ENCODE results near the gene ATP7A.
"Not testable (repeated sequence)": the region's sequence is repeated elsewhere in the genome, so short reads cannot be mapped to it uniquely, and the experiment has no call there.

Gene ATP7A

DNA sequence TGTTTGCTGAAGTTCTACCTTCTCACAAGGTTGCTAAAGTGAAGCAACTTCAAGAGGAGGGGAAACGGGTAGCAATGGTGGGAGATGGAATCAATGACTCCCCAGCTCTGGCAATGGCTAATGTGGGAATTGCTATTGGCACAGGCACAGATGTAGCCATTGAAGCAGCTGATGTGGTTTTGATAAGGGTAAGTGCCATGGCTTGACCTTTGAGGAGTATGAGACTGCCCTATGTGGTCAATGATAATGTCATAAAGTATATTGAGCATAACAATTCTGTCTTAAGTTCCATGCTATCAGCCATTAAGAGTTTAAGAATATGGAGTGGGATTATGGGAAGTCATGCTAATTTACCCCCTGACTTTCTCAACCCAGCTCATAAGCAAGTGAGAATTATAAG, 132.1 kb downstream of the ATP7A start:
- no peak for DNase-seq

- no peak for DNase-seq
These were observed 135.9 kb downstream of the ATP7A start for GRCh38 chrX:78046362-78046761.

DNA sequence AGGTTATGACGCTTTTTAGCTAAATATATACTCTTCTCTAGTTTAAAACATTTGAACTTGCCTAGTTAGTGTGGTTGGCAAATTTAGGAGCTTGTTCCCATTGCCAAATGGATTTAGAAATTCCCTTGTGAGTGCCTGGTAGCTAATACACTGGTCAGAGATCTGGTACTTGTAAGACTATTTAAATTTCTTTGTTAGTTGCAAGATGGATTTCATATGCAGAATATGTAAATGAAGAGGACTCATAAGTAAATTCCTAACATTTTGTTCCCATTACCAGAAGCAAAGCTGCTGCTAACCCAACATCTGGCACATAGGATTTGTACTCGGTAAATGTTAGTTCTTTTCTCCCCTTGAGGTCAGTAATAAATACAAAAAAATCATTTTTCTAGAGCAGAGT, 137.6 kb downstream of the ATP7A start:
- no peak for DNase-seq

GRCh38 chrX:78063687-78064086, 153.2 kb downstream of the ATP7A start:
- DNase-seq, result no peak

DNA sequence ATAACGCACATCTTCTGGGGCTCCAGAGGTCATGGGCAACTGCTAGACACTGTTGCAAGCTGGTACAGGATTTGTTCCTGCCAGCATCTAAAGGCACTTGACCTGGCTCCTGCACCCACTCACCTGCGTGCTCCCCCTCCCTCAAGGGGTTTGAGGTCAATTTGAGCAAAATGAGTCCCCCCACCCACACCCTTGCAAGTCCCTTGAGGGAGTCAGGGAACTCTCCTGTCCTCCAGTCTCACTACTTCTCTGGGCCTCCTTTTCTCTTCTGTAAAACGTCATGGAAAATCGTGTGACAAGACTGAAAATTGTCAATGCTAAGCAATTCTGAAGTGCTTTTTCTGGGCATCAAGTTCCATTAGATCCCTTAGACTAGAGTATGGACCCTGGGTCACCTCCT, 153.7 kb downstream of the ATP7A start:
- no peak for DNase-seq

DNA sequence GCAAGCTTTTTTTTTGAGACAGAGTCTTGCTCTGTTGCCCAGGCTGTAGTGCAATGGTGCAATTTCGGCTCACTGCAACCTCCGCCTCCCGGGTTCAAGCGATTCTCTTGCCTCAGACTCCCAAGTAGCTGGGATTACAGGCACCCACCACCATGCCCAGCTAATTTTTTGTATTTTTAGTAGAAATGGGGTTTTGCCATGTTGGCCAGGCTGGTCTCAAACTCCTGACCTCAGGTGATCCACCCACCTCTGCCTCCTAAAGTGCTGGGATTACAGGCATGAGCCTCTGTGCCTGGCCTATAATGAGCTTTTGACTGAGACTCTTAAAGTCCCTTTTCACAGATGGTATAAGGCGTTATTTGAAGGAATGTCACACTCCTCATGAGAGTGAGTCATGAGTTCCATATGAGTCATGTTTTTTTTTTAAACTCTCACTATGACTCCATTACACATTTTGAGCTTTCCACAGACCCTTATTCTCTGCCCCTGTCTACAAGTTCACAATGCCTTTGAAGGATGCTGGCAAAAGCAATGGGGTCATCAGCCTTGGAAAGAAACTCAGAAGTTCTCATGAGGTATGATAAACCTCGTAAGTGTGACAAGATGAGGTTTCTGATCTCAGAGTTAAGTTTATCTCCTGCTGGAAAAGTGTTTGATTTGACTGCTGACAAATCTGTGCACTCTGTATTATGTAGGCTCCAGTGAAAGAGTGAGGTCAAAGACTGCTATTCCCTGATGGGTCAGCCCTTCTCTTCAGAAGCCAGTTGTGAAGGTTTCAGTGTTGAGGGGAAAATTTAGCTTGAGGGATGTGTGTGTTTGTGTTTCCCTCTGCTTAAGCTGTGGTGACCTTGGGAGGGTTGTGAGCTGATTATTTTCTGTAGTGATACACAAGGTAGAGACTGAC, 154.5 kb downstream of the ATP7A start:
- DNase-seq, result not testable (repeated sequence)

- DNase-seq, result no peak
These were observed 155.6 kb downstream of the ATP7A start for GRCh38 chrX:78066110-78066509.

- DNase-seq, result no peak
These were observed 160.8 kb downstream of the ATP7A start for GRCh38 chrX:78071331-78071730.

DNA sequence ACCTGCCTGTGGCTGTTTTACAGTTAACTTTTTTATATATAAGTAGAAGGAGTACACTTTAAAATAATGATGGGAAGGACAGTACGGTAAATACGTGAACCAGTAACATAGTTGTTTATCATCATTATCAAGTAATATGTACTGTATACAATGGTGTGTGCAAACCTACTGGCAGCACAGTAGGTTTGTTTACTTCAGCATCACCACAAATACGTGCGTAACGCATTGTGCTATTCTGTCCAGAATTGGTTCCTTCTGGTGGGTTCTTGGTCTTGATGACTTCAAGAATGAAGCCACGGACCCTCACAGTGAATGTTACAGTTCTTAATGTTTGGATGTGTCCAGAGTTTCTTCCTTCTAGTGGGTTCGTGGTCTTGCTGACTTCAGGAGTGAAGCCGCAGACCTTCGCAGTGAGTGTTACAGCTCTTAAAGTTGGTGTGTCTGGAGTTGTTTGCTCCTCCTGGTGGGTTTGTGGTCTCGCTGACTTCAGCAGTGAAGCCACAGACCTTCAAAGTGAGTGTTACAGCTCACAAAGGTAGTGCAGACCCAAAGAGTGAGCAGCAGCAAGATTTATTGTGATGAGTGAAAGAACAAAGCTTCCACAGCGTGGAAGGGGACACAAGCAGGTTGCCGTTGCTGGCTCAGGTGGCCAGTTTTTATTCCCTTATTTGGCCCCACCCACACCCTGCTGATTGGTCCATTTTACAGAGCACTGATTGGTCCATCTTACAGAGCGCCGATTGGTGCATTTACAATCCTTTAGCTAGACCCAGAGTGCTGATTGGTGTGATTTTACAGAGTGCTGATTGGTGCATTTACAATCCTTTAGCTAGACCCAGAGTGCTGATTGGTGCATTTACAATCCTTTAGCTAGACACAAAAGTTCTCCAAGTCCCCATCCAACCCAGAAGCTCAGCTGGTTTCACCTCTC, 162.9 kb downstream of the ATP7A start:
- peak; percentile 6 for DNase-seq

GRCh38 chrX:78074088-78074487, 163.6 kb downstream of the ATP7A start:
- no peak for DNase-seq

DNA sequence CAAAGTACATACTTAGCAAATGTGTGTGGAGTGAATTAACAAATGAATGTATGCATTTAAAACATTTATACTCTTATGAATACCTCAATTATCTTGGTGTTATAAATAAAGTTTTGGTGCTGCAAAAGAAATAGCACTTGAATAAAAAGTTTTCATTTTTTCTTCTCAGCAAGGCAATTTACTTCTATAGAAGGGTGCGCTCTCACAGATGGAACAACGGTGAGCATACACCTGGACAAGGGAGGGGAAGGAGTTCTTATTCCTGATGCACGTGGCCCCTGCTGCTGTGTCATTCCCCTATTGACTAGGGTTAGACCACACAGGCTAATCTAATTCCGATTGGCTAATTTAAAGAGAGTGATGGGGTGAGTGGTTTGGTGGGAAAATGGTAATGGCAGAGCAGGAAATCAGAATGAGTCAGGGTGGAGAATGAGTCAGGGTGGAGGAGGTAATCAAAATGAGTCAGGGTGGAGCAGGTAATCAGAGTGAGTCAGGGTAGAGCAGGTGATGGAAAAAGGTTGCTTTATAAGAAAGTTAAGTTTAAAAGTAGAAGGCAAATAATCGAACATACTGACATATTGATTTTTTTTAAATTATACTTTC, 165.4 kb downstream of the ATP7A start:
- no peak for DNase-seq

- not testable (repeated sequence) for DNase-seq
These were observed 170.9 kb downstream of the ATP7A start for GRCh38 chrX:78081413-78081812.

DNA sequence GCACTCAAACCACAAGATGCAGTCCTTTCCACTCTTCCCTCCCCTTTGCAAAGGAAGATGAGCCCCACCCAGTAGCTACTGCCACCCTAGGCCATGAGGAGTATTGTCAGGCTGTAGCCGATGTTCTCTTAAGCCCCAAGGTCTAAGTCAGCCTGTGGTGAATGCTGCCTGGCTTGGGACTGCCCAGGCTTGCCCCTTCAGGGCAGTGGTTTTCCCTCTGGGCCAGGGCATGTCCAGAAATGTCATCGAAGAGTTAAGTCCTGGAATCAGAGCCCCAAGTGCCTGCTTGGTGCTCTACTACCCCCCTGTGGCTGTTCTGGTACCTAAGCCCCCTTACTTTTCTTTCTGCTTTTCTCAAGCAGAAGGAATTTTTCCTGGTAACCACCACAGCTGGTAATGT, 181.8 kb downstream of the ATP7A start:
- no peak for DNase-seq

DNA sequence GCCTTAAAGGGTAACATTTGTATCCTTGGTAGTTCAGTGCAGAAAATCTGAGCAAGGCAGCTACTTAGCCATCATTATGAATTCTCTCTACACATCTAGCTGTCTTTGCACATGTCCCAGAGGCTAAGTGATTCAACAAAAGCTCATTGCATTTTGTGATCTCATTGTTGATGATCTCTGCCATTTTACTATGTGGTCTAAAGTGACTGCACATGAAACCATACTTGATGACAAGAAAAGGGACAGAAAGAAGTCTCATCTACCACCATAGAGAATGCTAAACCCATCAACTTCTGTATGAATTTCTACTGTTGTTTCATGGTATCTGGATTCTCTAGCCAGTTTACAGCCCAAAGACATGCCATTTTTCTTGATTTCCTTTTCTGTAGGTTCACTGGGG, 187.6 kb downstream of the ATP7A start:
- no peak for DNase-seq
